ENCODE results near the gene AKIRIN2. TPM values are rescaled to one million over a fixed set of nuclear protein-coding genes. Genes with fewer than 3 reads are reported as not detected.

The AKIRIN2 gene
- total and polyA plus RNA-seq, 9 of the 15 experiments (the other 6 are each of a cell fraction or from before 2014, with no cell fraction given): 5.8 to 63.9 (median 28.1) TPM

DNA sequence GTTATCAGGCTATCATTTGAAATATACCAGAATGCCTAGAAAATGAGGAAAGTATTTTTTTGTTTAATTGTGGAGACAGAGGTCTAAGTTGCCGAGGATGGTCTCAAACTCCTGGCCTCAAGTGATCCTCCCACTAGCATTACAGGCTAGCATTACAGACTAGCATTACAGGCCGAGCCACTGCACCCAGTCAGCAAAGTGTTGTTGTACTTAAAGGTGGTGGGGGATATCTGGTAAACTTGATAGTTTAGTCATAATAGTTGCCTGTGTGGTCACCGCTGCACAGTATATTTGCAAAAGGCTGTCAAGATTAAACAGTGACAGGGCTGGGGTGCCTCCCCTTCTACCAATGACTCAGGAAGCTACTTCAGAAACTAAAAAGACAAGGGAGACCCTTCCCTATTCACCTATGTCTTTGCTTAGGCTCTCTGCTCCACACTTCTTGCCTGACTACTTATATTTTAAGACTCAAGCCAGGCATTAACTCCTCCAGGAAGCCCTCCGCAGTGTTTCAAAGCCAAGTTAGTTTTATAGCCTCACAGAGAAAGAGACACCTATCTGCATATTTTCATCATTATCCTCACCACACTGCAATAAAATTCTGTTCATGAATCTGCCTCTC lies 3.1 kb upstream of the AKIRIN2 start (continued):
- TF ChIP-seq, protein P1, sequence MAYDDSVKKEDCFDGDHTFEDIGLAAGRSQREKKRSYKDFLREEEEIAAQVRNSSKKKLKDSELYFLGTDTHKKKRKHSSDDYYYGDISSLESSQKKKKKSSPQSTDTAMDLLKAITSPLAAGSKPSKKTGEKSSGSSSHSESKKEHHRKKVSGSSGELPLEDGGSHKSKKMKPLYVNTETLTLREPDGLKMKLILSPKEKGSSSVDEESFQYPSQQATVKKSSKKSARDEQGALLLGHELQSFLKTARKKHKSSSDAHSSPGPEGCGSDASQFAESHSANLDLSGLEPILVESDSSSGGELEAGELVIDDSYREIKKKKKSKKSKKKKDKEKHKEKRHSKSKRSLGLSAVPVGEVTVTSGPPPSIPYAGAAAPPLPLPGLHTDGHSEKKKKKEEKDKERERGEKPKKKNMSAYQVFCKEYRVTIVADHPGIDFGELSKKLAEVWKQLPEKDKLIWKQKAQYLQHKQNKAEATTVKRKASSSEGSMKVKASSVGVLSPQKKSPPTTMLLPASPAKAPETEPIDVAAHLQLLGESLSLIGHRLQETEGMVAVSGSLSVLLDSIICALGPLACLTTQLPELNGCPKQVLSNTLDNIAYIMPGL (CRISPR knock-in tag; IDR thresholded peaks at IDR 0.05): no peak
- TF ChIP-seq MEIS2 (IDR thresholded peaks at IDR 0.05; ENCODE audit: partially characterized antibody) (peak; percentile 84), ZNF184 (CRISPR knock-in tag; IDR thresholded peaks at IDR 0.05) (no peak), CLOCK (CRISPR knock-in tag; IDR thresholded peaks at IDR 0.05; ENCODE audit: borderline replicate concordance) (no peak), XRCC3 (IDR thresholded peaks at IDR 0.05) (no peak), CREM (IDR thresholded peaks at IDR 0.05; ENCODE audit: low read depth) (peak; percentile 60), ETV6 (IDR thresholded peaks at IDR 0.05; ENCODE audit: borderline replicate concordance in 1 of 2, low read depth in 2 of 2, low read length in 1 of 2) (no peak), ETV6 (CRISPR knock-in tag; IDR thresholded peaks at IDR 0.05; ENCODE audit: borderline replicate concordance) (no peak), GMEB1 (CRISPR knock-in tag; IDR thresholded peaks at IDR 0.05) (no peak), KLF6 (CRISPR knock-in tag; IDR thresholded peaks at IDR 0.05; ENCODE audit: borderline replicate concordance) (no peak), JUND (IDR thresholded peaks at IDR 0.05; ENCODE audit: borderline replicate concordance, low read depth, low read length) (peak; percentile 51; the same call in 1 of the 2 replicates), JUND (tag; IDR thresholded peaks at IDR 0.05; ENCODE audit: borderline replicate concordance, low read depth, low read length) (peak; percentile 51; the same call in 1 of the 3 replicates), NCOA6 (IDR thresholded peaks at IDR 0.05) (no peak), POLR2B (IDR thresholded peaks at IDR 0.05; ENCODE audit: low read depth, partially characterized antibody) (no peak), CBFA2T3 (IDR thresholded peaks at IDR 0.05) (peak; percentile 61), ARID1B (IDR thresholded peaks at IDR 0.05) (peak; percentile 66), LARP7 (IDR thresholded peaks at IDR 0.05) (no peak), FOSL1 (tag; conservative IDR thresholded peaks at IDR 0.05) (peak; percentile 66)
